Stimulated activated CD8-positive, alpha-beta memory T cell treated with anti-CD3 and anti-CD28 coated beads, Interleukin-4, amount 100 ng/mL, for 4 hours (primary cell): ENCODE results near the gene TMED6.

ENCODE experiments used
- DNase-seq, 2 donors: peaks; one replicate each; pipeline ENCODE4 v3.0.0-alpha.2; 2020; ENCODE audit warnings: low read depth in 2 of 2, low spot score in 1 of 2

Gene TMED6

DNA sequence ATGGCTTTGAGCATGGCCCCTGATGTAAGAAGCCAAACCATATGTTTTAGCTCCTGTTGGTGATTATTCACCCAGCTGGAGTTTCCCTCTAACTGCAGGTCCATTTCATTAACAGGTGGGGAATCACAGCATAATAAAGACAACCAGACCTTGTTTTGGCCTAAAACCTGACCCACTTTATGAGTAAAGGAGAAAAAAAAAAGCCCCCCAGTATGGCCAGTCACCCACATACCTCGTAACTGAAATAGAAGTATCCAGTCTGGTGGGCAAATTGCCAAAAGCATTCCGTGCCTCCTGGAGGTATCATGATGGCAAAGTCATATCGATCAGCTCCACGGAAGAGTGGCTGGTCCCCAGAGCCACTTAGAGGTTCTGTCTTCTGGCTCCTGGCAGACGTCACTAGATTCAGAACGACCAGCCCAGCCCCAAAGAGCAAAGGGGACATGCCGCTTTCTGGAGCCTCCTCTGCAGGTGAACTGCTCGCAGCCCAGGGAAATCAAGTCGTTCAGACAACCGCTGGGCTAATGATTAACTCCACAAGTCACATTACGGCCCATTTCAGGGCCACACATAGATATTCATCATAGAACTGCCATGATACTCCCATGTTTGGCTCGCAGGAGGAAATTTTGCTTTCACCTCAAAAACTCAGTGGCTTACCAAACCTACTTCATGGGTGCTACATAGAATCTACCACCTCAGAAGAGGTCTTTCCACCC is at the start of gene TMED6:
TMED6 (minus strand) TSS at position 478 of the 719 bp plus-strand sequence; CDS start at position 445, 33 bp downstream.
- no peak for DNase-seq

DNA sequence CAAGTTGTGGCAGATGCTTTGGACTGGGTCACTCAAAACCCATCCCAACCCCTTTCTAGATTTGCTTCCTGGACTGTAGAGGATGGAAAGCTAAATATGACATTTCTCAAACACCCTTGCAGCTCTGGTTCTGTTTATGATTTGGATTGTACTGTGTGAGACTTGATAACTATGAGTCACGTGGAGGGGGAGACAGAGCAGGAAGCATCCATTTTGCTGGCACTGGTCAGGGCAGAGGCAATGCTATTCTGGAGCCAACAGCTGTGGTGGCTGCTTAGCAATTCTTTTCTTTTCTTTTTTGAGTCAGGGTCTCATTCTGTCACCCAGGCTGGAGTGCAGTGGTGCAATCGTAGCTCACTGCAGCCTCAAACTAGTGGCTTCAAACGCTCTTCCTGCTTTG is 47.8 kb upstream of the TMED6 start:
- no peak for DNase-seq

DNA sequence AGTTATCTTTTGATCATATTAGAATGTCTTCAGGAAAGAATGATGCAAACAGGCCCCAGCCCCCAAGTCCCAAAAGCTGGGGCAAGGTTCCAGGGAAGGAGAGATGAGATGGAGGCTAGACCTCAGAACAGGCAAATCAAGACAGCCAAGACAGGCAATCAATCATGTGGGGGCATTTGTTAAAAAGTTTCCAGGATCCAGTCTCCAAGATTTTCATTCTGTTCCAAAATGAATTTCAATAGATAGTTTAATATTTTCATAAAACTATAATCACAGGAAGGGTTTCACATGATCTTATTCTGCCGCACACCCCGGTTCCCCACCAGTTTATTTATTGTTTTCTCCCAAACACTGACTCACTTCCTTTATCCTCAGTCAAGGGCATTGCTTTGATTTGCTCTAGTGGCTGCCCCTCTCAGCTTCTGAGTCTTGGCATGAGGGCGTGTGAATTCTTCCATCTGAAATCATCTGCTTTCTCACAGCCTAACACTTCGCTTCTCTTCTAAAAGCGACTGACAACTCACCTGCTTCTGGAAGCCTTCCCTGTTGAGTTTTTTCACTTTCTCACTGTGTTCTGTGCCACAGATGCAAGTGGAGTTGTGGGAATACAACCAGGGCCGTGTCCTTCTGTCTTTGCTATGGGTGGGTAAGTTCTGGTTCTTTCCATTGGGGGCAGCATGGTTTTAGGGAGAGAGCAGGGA is 46.4 kb upstream of the TMED6 start:
- DNase-seq: no peak

DNA sequence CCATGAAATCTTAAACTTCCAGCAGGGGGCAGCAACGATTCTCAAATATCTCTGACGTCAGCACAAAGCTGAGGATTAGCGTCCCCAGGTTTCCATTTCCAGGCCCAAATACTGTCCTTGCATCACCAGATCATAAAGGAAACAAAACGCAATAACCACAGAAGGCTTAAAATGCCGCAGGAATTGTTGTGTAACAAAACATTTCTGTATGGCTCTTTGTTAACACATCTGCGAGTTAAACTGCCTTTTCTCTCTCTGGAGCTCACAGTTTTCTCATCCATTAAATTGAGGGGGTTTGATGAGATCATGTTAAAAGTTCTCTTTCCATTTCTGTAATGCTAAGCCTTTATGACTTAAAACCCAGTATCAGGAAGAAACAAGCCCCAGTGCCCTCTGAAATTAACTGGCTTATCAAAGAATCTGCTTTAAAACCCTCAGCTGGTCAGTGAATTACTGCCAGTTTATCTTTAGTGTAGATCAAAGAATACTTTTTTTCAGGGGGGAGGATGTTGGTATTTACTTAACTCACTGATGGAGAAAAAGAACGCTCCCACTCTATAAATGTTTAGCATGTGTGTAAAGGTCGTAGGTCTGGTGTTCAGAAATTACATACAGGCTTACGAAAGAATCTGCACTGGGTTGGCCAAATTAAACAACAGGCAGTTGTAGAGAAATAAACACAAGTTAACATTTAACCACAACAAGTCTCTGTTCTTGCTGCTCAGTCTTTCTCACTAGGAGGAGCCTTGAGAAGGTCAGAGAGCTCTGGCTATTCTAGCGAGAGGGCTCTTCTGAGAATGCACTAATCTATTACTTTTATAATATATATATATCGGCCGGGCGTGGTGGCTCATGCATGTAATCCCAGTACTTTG is 44.8 kb upstream of the TMED6 start:
- DNase-seq: peak; percentile 39 to 55

DNA sequence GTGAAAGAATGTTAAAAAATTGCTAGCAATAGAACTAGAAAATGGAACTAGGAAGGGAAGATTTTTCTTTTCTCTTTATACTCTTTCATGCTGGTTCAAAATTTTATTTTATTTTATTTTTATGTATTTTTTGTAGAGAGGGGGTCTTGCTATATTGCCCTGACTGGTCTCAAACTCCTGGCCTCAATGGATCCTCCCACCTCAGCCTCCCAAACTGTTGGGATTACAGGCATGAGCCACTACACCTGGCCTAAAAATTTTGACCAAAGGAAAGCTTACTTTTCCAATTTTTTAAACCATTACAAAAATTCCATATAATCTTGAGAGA is 44.2 kb upstream of the TMED6 start:
- DNase-seq: no peak

DNA sequence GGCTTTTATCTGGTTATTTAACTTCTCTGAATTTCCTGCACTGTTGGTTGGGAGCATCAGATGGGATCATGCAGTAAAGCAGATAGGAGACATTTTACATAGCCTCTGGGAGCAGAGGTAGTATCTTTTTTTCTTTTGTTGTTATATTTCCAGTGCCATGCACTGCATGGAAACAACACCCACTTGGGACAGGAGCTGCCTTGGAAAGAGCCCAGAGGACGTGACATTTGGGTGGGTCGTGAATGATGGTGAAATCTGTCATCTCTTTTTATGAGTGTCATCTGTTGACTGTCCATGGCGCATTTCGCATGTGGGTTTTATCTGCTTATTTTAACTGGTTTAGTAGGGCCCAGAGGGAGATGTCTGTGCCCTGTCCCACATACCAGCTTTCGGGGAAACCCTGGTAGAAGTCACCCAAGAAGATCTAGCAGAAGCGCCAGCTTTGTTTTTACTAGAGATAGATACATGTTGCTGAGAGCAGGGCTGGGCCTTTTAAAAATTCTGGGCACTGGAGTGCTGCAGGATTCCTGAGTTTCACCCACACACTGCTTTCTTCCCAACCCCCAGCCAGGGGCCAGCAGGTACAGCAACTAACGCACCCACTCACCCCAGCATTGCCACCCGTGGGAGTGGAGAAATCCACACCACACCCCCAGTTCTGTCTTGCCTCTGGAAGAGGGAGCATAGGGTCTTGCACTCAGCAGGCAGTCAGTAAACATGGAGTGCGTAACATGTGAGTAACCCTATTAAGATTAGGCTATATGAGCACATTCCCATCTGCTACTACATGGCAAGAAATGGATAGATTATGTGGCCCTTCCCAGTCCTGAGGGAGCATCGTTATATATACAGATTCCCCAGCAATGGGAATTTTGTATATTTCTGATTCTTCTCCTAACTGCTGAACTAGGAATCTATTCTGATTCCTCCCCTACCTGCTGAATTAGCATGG is 42.6 kb upstream of the TMED6 start:
- no peak for DNase-seq

DNA sequence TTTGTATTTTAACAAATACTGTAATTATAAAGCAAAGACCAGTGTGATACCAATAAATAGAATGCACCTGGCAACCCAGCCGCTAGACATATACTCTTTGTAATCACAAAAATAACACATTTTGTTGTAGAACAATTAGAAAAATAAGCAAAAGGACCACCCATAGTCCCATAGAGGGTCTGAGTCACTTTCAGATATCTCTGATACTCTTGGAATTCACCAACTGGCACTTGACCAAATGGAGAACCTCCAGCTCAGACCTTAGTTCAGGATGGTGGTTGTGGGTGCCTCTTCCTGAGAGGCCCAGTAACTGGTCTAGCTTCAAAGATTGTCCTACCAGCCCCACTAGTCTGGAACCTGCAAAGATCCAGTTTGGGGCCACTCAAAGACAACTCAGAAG is 35.0 kb upstream of the TMED6 start:
- DNase-seq: no peak

DNA sequence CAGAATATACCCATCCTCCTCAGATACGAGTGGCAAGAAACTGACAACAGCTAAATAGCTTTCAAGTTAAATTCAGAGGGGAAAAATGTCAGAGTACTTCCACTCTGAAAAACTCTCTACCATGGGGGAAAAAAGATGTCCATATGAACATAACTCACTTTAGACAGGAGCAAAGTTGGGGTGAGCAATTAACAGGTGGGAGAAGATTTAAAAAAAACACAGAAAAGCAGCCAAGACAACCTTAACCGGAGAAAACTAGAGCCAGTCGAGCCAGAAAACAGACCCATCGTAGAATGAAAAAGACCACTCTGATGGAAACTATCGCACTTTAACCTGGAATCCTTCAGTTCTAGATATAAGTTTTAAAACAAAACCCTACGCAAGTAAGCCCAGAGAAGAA is 33.4 kb upstream of the TMED6 start:
- DNase-seq: no peak

DNA sequence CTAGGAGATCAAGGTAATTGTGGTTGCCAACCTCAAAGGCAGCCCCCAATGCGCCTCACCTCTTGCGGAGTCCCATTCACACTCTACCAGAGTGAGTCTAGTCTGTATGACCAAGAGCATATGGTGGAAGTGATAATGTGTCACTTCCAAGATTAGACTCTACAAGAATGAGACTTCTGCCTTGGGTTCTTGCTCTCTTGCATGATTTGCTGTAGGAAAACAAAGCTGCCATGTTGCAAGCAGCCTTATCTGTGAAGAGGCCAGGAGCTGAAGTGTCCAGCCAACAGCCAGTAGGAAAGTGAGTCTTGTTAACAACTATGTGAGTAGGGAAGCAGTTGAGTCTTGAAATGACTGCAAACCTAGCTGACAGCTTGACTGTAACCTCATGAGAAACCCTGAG is 30.8 kb upstream of the TMED6 start:
- DNase-seq: no peak

DNA sequence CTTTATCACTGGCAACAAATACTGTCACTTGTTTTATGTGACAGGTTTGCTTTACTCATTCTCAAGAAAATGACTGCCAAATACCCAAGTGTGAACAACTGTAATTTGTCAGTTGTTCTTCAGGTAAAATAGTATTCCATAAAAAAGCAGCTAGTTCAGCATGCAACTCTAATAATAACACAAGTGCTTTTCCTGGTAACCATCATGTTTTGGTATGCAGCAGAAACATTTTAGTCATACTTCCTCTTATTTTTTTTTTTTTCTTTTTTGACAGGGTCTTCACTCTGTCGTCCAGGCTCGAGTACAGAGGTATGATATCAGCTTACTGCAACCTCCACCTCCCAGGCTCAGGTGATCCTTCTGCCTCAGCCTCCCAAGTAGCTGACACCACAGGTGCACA is 29.6 kb upstream of the TMED6 start:
- DNase-seq: no peak

DNA sequence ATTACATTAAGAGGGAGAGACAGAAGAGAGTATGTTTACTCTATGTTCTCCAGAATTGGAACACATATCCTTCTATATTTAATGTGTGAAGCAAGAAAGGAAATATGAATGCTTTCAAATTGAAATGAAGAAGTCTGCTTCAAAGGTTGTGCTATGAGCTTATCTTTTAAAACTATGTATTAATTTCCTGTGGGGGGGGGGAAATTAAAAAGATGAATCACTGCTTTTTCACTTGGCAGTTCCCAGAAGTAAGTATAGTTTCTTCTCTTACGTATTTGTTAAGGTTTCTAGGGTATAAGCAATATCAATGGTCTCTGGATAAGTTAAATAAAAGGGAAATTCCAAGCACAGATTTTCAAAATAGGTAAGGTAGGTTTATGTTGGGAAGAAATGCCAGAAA is 27.2 kb upstream of the TMED6 start:
- DNase-seq: no peak

DNA sequence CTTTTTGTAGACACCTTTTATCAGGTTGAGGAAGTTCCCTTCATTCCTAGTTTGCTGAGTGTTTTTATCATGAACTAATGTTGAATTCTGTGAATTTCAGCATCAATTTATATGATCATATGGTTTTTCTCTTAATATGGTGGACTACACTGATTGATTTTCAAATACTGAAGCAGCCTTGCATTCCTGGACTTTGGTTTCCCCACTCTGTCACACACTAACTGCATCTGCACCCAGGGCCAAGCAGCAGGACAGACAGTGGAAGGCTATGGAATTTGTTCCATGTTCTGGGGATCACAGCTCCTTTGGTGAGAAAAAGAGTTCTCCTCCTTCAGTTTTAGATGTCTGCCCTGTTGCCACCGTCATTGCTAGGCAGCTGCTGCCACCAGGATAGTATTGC is 26.4 kb upstream of the TMED6 start:
- no peak for DNase-seq

DNA sequence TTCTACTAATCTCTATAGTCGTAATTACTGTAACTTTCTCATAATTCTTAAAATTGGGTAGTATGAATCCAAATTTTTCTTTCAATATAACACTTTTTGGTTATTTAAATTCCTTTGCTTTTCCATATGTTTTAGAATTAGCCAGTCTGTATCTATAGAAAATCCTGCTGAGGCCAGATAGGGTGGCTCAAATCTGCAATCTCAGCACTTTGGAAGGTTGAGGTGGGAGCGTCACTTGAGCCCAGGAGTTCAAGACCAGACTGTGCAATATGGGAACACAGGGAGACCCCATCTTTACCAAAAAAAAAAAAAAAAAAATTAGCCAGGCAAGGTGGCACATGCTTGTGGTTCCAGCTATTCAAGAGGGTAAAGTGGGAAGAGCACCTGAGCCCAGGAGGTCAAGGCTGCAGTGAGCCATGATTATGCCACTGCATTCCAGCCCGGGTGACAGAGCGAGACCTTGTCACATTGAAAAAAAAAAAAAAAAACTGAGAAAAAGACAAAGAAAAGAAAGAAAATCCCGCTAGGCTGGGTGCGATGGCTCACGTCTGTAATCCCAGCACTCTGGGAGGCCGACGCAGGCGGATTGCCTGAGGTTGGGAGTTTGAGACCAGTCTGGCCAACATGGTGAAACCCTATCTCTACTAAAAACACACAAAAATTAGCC is 24.9 kb upstream of the TMED6 start:
- no peak for DNase-seq

DNA sequence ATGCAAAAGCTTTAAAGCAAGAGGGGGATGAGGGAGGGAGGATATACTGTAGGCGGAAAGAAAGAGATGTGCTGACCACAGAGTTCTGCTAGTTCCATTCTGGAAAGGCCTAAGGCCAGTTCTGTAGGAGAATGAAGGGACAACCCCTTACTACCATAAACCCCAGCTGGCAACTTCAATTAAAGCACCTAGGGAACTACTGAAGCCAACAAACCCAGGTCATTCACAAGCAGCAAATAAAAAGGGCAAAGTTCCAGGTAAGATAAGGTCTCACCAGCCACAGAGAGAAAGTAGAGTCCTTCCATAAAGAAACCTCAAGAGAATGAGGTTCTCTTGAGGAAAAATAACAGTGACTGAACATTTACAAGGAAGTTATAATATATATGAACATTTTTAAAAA is 21.4 kb upstream of the TMED6 start:
- no peak for DNase-seq

DNA sequence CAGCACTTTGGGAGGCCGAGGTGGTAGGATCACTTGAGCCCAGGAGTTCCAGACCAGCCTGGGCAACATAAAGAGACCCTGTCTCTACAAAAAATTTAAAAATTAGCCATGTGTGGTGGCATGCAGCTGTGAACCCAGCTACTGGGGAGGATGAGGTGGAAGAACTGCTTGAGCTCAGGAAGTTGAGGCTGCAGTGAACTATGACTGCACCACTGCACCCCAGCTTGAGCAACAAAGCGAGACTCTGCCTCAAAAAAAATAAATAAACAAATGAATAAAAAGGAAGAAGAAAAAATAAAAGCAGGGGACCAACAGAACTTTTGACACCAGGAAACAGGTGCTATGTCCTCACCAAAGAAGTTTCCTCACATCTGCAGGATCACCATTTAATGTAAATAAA is 20.0 kb upstream of the TMED6 start:
- DNase-seq: no peak

DNA sequence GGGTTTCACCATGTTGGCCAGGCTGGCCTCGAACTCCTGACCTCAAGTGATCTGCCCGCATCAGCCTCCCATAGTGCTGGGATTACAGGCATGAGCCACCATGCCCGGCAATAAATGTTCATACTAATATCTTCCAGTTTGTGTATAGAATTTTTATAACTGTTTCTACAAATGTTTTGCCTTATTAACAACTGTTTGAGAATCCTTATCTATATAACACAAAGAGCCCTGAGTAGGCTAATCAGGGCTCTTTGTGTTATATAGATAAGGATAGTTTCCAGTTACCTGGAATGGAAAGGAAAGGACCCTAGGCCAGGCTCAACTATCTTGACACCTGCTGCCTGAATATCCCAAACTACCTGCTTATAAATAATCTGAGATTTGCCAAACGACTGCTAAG is 17.3 kb upstream of the TMED6 start:
- DNase-seq: no peak

DNA sequence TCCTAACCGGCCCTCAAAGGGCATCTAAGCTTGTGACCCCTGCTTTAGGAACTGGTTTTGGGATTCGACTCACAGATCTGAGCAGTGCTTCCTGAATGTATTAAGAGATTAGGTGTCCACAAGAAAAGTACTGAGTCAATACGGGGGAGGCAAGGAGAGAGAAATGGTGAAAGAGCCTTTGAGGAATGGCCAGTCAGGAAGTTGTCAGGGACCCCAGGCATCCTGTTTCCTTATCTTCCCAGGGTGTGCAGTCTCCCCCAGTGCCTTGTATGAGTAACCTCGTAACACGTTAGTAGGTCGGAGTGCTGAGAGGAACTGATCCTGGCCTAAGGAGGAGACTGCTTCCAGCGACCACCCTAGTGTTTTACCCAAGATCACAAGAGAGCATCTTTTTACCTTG is 16.4 kb upstream of the TMED6 start:
- no peak for DNase-seq

DNA sequence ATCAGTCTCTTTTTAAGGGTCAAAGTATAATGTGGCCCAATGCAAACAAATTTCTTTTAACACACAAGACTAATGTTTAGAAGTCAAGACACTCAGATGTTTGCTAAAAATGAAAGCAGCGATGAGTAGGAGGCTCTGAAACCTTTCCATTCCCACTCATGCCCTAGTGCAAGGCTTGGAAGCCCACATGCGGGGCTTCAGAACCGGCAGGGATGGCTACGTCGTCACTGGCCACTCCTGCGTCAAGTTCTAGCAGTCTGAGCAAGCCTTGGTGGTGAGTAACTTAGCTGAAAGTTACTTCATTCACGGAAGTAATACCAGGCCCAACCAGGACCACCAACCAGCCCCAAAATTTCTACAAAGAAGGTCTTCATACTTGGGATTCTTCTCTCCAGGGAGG is 14.8 kb upstream of the TMED6 start:
- no peak for DNase-seq

DNA sequence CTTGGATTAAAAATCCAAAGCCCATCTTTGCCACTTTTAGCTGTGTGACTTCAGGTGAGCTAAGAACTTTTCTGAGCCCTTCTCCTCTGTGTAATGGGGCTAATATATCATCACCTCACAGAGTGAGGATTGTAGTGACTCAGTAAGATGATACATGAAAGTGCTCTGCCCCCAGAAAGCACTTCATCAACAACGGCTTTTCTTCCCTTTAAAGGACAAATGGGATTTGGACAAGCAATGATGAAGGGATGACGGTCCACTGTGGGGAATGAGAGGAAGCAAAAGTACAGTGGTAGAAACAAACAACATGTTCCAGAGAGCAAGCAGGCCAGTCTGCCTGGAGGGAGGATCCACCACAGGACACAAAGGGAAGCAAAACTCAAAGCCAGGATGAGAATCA is 14.3 kb upstream of the TMED6 start:
- DNase-seq: no peak

DNA sequence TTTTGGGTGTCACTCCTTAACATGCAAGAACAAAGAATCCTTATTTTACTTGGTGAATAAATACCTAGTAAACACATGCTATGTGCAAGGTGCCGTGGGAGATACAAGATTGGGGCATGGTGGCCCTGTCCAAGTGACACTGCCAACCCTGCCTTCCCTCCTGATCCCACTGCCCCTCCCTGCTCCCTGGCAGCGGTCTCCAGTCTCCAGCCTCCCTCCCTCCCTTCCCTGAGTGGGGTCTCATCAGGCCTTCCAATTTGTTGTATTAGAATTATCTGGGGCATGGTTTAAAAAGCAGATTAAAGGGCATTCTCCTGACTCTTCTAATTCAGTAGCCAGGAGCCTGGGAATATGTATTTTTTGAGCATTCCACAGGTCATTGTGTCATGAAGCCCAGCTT is 12.5 kb upstream of the TMED6 start:
- no peak for DNase-seq
